ENCODE data around the gene ARHGEF10L. TPM values are rescaled to one million over a fixed set of nuclear protein-coding genes. Genes with fewer than 3 reads are reported as not detected.

ARHGEF10L gene
- total RNA-seq, 2 donors from 2014 or later: 226 to 301 TPM

- TF ChIP-seq, protein P1, sequence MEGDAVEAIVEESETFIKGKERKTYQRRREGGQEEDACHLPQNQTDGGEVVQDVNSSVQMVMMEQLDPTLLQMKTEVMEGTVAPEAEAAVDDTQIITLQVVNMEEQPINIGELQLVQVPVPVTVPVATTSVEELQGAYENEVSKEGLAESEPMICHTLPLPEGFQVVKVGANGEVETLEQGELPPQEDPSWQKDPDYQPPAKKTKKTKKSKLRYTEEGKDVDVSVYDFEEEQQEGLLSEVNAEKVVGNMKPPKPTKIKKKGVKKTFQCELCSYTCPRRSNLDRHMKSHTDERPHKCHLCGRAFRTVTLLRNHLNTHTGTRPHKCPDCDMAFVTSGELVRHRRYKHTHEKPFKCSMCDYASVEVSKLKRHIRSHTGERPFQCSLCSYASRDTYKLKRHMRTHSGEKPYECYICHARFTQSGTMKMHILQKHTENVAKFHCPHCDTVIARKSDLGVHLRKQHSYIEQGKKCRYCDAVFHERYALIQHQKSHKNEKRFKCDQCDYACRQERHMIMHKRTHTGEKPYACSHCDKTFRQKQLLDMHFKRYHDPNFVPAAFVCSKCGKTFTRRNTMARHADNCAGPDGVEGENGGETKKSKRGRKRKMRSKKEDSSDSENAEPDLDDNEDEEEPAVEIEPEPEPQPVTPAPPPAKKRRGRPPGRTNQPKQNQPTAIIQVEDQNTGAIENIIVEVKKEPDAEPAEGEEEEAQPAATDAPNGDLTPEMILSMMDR (IDR thresholded peaks at IDR 0.05): no peak
- no peaks in the 10 kb centered on the region for H3K27me3 ChIP-seq (replicated peaks; ENCODE audit: insufficient read depth)
- no peaks in the 10 kb centered on the region for H3K9me3 ChIP-seq
- H3K4me1 ChIP-seq (ENCODE audit: control insufficient read depth in 1 of 2, low read depth in 2 of 2): peaks cover 0 to 13% of the 10 kb centered on the region in 2 donors
- peak overlapping the region in 1 of 2 donors; percentile 28 for H3K27ac ChIP-seq
- ATAC-seq (ENCODE audit: insufficient number of reproducible peaks, low FRiP score, low read depth) (no peak), DNase-seq (ENCODE audit: low spot score) (no peak)
- H3K36me3 ChIP-seq: peaks cover 49% of the 10 kb centered on the region
- H3K4me3 ChIP-seq: no peak overlapping the region
Observed at GRCh38 chr1:17687145-17687544, 147.6 kb downstream of the ARHGEF10L start.

DNA sequence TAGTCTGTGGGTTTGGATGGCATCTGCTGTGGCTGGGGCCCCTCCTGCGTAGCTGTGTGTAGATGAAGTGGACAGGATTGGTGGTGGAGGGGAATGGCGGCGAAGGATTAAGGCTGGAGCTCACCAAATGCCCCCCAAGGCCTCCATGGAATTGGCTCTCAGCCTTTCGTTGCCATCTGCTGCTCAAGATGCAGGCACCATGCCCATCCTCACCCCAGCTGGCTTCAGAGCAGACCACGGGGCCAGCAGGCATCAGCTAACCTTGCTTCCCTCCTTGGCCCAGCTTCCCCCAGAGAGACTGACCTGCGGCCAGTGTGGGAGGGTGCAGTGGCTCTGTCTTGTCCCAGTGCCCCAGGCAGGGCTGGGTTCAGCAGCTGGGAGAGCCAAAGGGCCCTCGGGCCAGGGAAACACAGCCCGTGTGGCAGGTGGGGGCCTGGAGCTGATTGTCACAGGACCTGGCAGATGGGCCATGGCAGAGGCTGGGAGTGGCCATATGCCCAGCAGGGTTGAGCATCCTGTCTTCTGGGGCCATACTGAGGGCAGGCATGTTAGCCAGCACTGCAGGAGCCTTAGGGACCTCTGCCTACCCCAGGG is 148.8 kb downstream of the ARHGEF10L start:
- Histone ChIP-seq H3K27ac (peak overlapping the region in 1 of 2 donors; percentile 28), H3K4me1 (ENCODE audit: control insufficient read depth in 1 of 2, low read depth in 2 of 2) (peaks cover 0 to 10% of the 10 kb centered on the region in 2 donors), H3K27me3 (replicated peaks; ENCODE audit: insufficient read depth) (no peaks in the 10 kb centered on the region), H3K9me3 (no peaks in the 10 kb centered on the region), H3K4me3 (no peak overlapping the region), H3K36me3 (peaks cover 60% of the 10 kb centered on the region)
- DNase-seq (ENCODE audit: low spot score): no peak
- no peak for ATAC-seq (ENCODE audit: insufficient number of reproducible peaks, low FRiP score, low read depth)
- TF ChIP-seq, protein P1 (IDR thresholded peaks at IDR 0.05): no peak

DNA sequence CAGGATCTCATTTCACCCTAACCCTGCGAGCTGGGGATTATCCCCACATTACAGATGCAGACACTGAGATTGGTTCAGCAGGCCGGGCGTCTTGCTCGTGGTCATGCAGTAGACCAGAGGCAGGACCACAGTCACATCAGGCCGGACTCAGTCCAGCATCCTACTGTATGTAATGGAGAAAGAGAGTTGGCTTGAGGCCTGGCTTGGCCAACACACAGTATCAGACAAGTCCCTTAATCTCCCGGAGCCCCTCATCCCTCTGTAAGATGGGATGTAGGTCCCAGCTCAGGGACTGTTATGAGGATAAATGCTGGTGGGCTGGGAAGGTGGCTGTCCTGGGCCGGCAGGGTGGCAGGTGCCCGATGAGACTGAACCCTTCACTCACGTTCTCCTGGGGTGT is 149.5 kb downstream of the ARHGEF10L start:
- Histone ChIP-seq H3K27me3 (replicated peaks; ENCODE audit: insufficient read depth) (no peaks in the 10 kb centered on the region), H3K27ac (no peak overlapping the region), H3K4me1 (ENCODE audit: control insufficient read depth in 1 of 2, low read depth in 2 of 2) (peaks cover 0 to 10% of the 10 kb centered on the region in 2 donors), H3K4me3 (no peak overlapping the region), H3K9me3 (no peaks in the 10 kb centered on the region), H3K36me3 (peaks cover 64% of the 10 kb centered on the region)
- ATAC-seq (ENCODE audit: insufficient number of reproducible peaks, low FRiP score, low read depth): no peak
- TF ChIP-seq, protein P1 (IDR thresholded peaks at IDR 0.05): no peak
- DNase-seq (ENCODE audit: low spot score): no peak

GRCh38 chr1:17690906-17691634 is 151.6 kb downstream of the ARHGEF10L start:
- H3K4me1 ChIP-seq (ENCODE audit: control insufficient read depth in 1 of 2, low read depth in 2 of 2): peaks cover 0 to 10% of the 10 kb centered on the region in 2 donors
- no peaks in the 10 kb centered on the region for H3K9me3 ChIP-seq
- H3K27me3 ChIP-seq (replicated peaks; ENCODE audit: insufficient read depth): no peaks in the 10 kb centered on the region
- peaks cover 76% of the 10 kb centered on the region for H3K36me3 ChIP-seq
- ATAC-seq (ENCODE audit: insufficient number of reproducible peaks, low FRiP score, low read depth): no peak
- H3K27ac ChIP-seq: no peak overlapping the region
- no peak overlapping the region for H3K4me3 ChIP-seq
- TF ChIP-seq, protein P1 (IDR thresholded peaks at IDR 0.05): no peak
- DNase-seq (ENCODE audit: low spot score): no peak

GRCh38 chr1:17692645-17693044 is 153.1 kb downstream of the ARHGEF10L start:
- TF ChIP-seq, protein P1 (IDR thresholded peaks at IDR 0.05): no peak
- H3K4me1 ChIP-seq (ENCODE audit: control insufficient read depth in 1 of 2, low read depth in 2 of 2): peaks cover 0 to 7% of the 10 kb centered on the region in 2 donors
- no peak for ATAC-seq (ENCODE audit: insufficient number of reproducible peaks, low FRiP score, low read depth)
- H3K27ac ChIP-seq: no peak overlapping the region
- no peak for DNase-seq (ENCODE audit: low spot score)
- H3K4me3 ChIP-seq: no peak overlapping the region
- H3K9me3 ChIP-seq: no peaks in the 10 kb centered on the region
- no peaks in the 10 kb centered on the region for H3K27me3 ChIP-seq (replicated peaks; ENCODE audit: insufficient read depth)
- peaks cover 78% of the 10 kb centered on the region for H3K36me3 ChIP-seq

Measured in thoracic aorta (tissue), 2 donors.